GM19351 (cell line): ENCODE data around the gene OR6M1.
A peak's percentile ranks its signal among the peaks of the same experiment; 100 is the strongest.

Experiments used
- ATAC-seq: cut with Tn5 transposase; IDR thresholded peaks from one replicate; pipeline ENCODE4 v1.9.1; 2021; ENCODE audit warnings: mild to moderate bottlenecking, moderate library complexity; ENCODE audit not compliant: unreplicated experiment

OR6M1 gene

DNA sequence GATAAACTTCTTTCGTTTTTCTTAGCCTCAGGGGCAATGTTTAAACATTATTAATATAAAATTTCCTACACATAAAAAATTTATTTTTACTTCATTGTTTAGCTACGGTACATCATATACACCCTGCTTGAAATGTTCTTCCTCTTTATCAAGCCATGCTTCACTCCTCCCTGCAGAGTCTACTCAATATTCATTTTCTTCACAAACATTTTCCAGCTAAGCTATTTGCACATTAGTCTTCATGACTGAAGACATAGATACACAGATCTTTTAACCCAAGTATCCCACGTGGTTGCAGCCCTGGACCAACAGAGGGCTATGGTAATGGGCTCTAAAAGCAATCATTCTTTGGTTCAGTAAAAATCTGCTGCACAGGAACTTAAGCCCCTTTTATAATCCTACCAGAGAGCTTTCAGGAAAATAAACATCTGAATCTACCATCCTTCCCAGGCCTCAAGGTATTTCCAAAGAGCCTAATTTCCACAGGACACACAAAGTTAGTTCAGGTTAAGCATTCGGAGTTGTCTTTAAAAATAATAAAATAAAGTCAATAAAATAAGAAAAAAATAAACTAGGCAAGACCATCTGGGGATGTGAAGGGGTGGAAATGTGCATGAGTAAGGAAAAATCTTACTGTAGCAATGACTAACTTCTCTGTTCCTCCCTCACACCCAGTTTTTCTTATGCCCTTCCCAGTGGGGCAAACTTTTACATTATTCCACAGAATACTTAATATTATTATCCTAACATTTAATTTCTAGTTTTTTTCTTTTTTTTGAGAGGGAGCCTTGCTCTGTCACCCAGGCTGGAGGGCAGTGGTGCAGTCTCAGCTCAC, 30.2 kb downstream of the OR6M1 start:
- no peak for ATAC-seq

- no peak for ATAC-seq
Measured at GRCh38 chr11:123775289-123775688, 30.9 kb downstream of the OR6M1 start.

GRCh38 chr11:123773959-123774358, 32.2 kb downstream of the OR6M1 start:
- no peak for ATAC-seq

DNA sequence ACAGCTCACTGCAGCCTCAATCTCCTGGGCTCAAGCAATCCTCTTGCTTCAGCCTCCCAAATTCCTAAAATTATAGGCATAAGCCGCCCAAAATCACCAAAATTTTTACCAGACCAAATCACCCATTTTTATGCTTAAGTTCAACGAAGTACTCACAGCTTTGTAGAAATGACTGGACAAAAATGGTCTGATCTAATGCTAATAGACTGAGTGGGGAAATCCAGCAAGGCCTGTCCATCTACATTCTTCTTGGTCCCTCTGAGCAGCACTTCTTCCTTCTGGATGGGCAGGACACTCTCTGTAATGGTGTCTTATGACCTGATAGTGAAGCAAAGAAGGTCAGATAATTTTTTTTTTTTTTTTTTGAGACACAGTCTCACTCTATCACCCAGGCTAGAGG, 33.1 kb downstream of the OR6M1 start:
- no peak for ATAC-seq

DNA sequence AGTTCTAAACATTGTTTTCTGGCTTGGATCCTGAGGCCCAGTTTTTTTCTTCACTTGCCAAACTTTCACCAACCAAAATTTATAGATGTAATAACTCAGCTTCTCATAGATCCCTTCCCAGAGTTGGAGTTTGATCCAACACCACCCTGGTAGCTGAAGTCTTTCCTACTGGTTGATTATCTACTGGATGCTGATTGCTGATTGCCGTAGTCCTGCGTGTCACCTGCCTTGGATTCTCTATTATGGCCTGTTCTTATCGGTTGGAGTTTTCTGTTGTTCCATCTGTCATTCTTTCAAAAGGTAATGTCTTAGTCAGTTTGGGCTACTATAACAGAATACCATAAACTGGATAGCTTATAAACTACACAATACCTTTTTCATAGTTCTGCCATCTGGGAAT, 34.5 kb downstream of the OR6M1 start:
- ATAC-seq: no peak

GRCh38 chr11:123770712-123771111, 35.4 kb downstream of the OR6M1 start:
- ATAC-seq: no peak

GRCh38 chr11:123765601-123766000, 40.5 kb downstream of the OR6M1 start:
- ATAC-seq: no peak

GRCh38 chr11:123762422-123762821, 43.7 kb downstream of the OR6M1 start:
- no peak for ATAC-seq

DNA sequence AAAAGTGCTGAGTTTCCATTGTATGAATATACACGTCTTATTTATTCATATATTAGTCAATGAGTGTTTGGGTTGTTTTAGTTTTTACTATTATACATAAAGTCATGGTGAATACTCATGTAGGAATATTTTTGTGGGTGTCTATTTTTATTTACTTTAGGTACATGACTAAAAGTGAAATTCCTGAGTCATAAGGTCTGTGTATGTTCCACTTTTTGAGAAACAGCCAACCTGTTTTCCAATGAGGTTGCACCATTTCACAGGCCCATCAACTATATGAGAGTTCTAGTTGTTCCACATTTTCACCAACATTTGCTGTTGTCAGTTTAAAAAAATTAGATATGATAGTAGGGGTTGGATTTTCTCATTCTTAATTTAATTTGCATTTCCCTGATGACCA, 45.3 kb downstream of the OR6M1 start:
- peak; percentile 90 for ATAC-seq

- no peak for ATAC-seq
Measured at GRCh38 chr11:123757976-123758375, 48.2 kb downstream of the OR6M1 start.

- no peak for ATAC-seq
Measured at GRCh38 chr11:123755813-123756212, 50.3 kb downstream of the OR6M1 start.
